ENCODE results near the gene MCFD2. TPM values are rescaled to one million over a fixed set of nuclear protein-coding genes. Genes with fewer than 3 reads are reported as not detected.

The MCFD2 gene
- total RNA-seq, 3 donors from 2014 or later (not counting 1 experiment from before 2014, with no cell fraction given) = 24.5 to 38.4 (median 34.8) TPM

- Histone ChIP-seq H3K27me3 (ENCODE audit: control insufficient read depth, insufficient read depth, low read length) (no peaks in the 10 kb centered on the region), H3K36me3 (ENCODE audit: control insufficient read depth, insufficient read depth, low read length) (no peaks in the 10 kb centered on the region), H3K9me3 (ENCODE audit: control insufficient read depth, insufficient read depth, low read length) (no peaks in the 10 kb centered on the region), H3K4me3 (ENCODE audit: low read length) (no peak overlapping the region), H3K4me1 (ENCODE audit: control insufficient read depth, insufficient read depth, low read length) (peaks cover 4% of the 10 kb centered on the region), H3K27ac (ENCODE audit: low read length) (no peak overlapping the region)
- Mint-ChIP-seq H3K4me3 (no peak overlapping the region), H3K4me1 (peaks cover 12 to 14% of the 10 kb centered on the region in 2 donors), H3K36me3 (no peaks in the 10 kb centered on the region), H3K27ac (no peak overlapping the region), H3K9me3 (no peaks in the 10 kb centered on the region), H3K27me3 (ENCODE audit: low read depth in 2 of 2) (no peaks in the 10 kb centered on the region)
- intact Hi-C loops (cut with micrococcal nuclease) = no loop called here
- TF ChIP-seq CTCF (IDR thresholded peaks at IDR 0.05) = no peak
- DNase-seq = no peak
- no peak for ATAC-seq
- 83% methylated on average over 3 of the region's 3 CpGs for WGBS (ENCODE audit: insufficient coverage)
These were observed 61.3 kb downstream of the MCFD2 start for GRCh38 chr2:46854260-46854659.

GRCh38 chr2:46852598-46852997 is 63.0 kb downstream of the MCFD2 start:
- Mint-ChIP-seq H3K9me3 (no peaks in the 10 kb centered on the region), H3K36me3 (no peaks in the 10 kb centered on the region), H3K4me3 (no peak overlapping the region), H3K27me3 (ENCODE audit: low read depth in 2 of 2) (peaks cover 0 to 9% of the 10 kb centered on the region in 2 donors), H3K27ac (no peak overlapping the region), H3K4me1 (no peaks in the 10 kb centered on the region)
- intact Hi-C loops (cut with micrococcal nuclease) = no loop called here
- Histone ChIP-seq H3K27me3 (ENCODE audit: control insufficient read depth, insufficient read depth, low read length) (no peaks in the 10 kb centered on the region), H3K4me3 (ENCODE audit: low read length) (no peak overlapping the region), H3K4me1 (ENCODE audit: control insufficient read depth, insufficient read depth, low read length) (no peaks in the 10 kb centered on the region), H3K36me3 (ENCODE audit: control insufficient read depth, insufficient read depth, low read length) (no peaks in the 10 kb centered on the region), H3K9me3 (ENCODE audit: control insufficient read depth, insufficient read depth, low read length) (no peaks in the 10 kb centered on the region), H3K27ac (ENCODE audit: low read length) (no peak overlapping the region)
- DNase-seq = no peak
- 71% methylated on average over 1 of the region's 1 CpG for WGBS (ENCODE audit: insufficient coverage)
- no peak for ATAC-seq
- no peak for TF ChIP-seq CTCF (IDR thresholded peaks at IDR 0.05)

GRCh38 chr2:46852124-46852523 is 63.5 kb downstream of the MCFD2 start:
- H3K4me1 ChIP-seq (ENCODE audit: control insufficient read depth, insufficient read depth, low read length) = no peaks in the 10 kb centered on the region
- H3K9me3 ChIP-seq (ENCODE audit: control insufficient read depth, insufficient read depth, low read length) = no peaks in the 10 kb centered on the region
- Mint-ChIP-seq H3K27ac (no peak overlapping the region), H3K36me3 (no peaks in the 10 kb centered on the region), H3K4me1 (no peaks in the 10 kb centered on the region), H3K27me3 (ENCODE audit: low read depth in 2 of 2) (peaks cover 0 to 9% of the 10 kb centered on the region in 2 donors), H3K4me3 (no peak overlapping the region), H3K9me3 (no peaks in the 10 kb centered on the region)
- H3K4me3 ChIP-seq (ENCODE audit: low read length) = no peak overlapping the region
- 88% methylated on average over 9 of the region's 9 CpGs for WGBS (ENCODE audit: insufficient coverage)
- no peak for TF ChIP-seq CTCF (IDR thresholded peaks at IDR 0.05)
- DNase-seq (no peak), ATAC-seq (no peak)
- intact Hi-C loops (cut with micrococcal nuclease) = no loop called here
- no peaks in the 10 kb centered on the region for H3K27me3 ChIP-seq (ENCODE audit: control insufficient read depth, insufficient read depth, low read length)
- H3K27ac ChIP-seq (ENCODE audit: low read length) = no peak overlapping the region
- H3K36me3 ChIP-seq (ENCODE audit: control insufficient read depth, insufficient read depth, low read length) = no peaks in the 10 kb centered on the region

Other genes with a start within 250 kb of the MCFD2 start
- 10 to 100 TPM in 2 of 3 donors, 1 to 10 TPM in 1; 9.9 to 15.9 (median 12.7) TPM for gene SOCS5, start 216.5 kb downstream of the MCFD2 start, total RNA-seq
- gene TTC7A, start 25.4 kb upstream of the MCFD2 start, total RNA-seq = 10 to 100 TPM; 27.2 to 41.4 (median 35.6) TPM
- under 1 TPM in 2 of 3 donors, not detected in 1; 0.21 to 0.65 TPM for gene STPG4, start 239.5 kb upstream of the MCFD2 start, total RNA-seq